GM12878 (cell line): ENCODE data around the gene SLC27A5. TPM values are rescaled to one million over a fixed set of nuclear protein-coding genes. Genes with fewer than 3 reads are reported as not detected.

ENCODE experiments used
- ATAC-seq: fragments of 200-7000 bp; cut with Tn5 transposase; 3 replicates; pipeline ENCODE4 v1.9.1; 2020; ENCODE audit warnings: mild to moderate bottlenecking, moderate library complexity
- BruUV-seq: library from RNA; stranded (reverse); fragments of 400-500 nt; replicated peaks from 2 replicates; lab custom pipeline; 2021; lab: Mats Ljungman, UMichigan
- CTCF ChIA-PET: fragments of 300-600 bp; sonication (Branson Sonifier 250); formaldehyde crosslinking; extraction: SDS; loops from one replicate; lab custom pipeline; 2021; ENCODE audit warnings: inconsistent platforms; lab: Yijun Ruan, JAX
- POLR2A ChIA-PET: fragments of 350-600 bp; formaldehyde crosslinking; extraction: SDS; loops from one replicate; lab custom pipeline; 2021; ENCODE audit warnings: inconsistent platforms; lab: Charles Lee
- RAD21 ChIA-PET: fragments of 300-600 bp; sonication (Branson Sonifier 250); formaldehyde crosslinking; loops from one replicate; lab custom pipeline; 2023; ENCODE audit warnings: antibody characterized with exemption; ENCODE audit not compliant: unreplicated experiment; lab: Charles Lee
- SMC1A ChIA-PET: fragments of 300-600 bp; sonication (Branson Sonifier 250); formaldehyde crosslinking; loops from one replicate; lab custom pipeline; 2023; ENCODE audit not compliant: unreplicated experiment, uncharacterized antibody; lab: Charles Lee
- DNase-seq: peaks from one replicate; pipeline ENCODE4 v3.0.0-alpha.2; 2011; ENCODE audit warnings: low read depth, low spot score
- FAIRE-seq: peaks from 3 replicates; lab custom pipeline; 2011; peaks lifted over from hg19 to GRCh38; lab: Jason Lieb, UNC
- H2AFZ ChIP-seq: 2 replicates; pipeline ENCODE4 v1.6.0; 2011; ENCODE audit warnings: low read depth, low read length, control low read depth; ENCODE audit not compliant: control insufficient read depth
- H3K27ac ChIP-seq: 2 replicates; pipeline ENCODE4 v1.5.1; 2011; ENCODE audit warnings: control low read depth; ENCODE audit not compliant: control insufficient read depth, insufficient read depth
- H3K27me3 ChIP-seq, 2 experiments: replicated peaks in 1 of 2; 2 replicates each; pipeline versions ENCODE4 v1.6.0 to v1.6.1; 2011; ENCODE audit warnings: low read length in 1 of 2; ENCODE audit not compliant: control insufficient read depth in 2 of 2, insufficient read depth in 2 of 2
- H3K36me3 ChIP-seq, 2 experiments: 2 replicates each; pipeline ENCODE4 v1.5.1; 2011; ENCODE audit warnings: low read length in 1 of 2; ENCODE audit not compliant: control insufficient read depth in 2 of 2, insufficient read depth in 2 of 2
- H3K4me1 ChIP-seq: 2 replicates; pipeline ENCODE4 v1.6.1; 2011; ENCODE audit warnings: mild to moderate bottlenecking, low read length, moderate library complexity, mixed read lengths; ENCODE audit not compliant: control insufficient read depth, insufficient read depth
- H3K4me2 ChIP-seq: 2 replicates; pipeline ENCODE4 v1.6.0; 2011; ENCODE audit warnings: control low read depth; ENCODE audit not compliant: control insufficient read depth, insufficient read depth
- H3K4me3 ChIP-seq: fragments of 200-600 bp; sonication (generic); 2 replicates; pipeline ENCODE4 v1.5.1; 2016
- H3K79me2 ChIP-seq: 2 replicates; pipeline ENCODE4 v1.6.0; 2011; ENCODE audit warnings: low read length; ENCODE audit not compliant: control insufficient read depth, insufficient read depth
- H3K9ac ChIP-seq: 2 replicates; pipeline ENCODE4 v1.8.0; 2011; ENCODE audit warnings: low read length, control low read depth, mixed read lengths; ENCODE audit not compliant: control insufficient read depth, insufficient read depth
- H3K9me3 ChIP-seq: replicated peaks from 3 replicates; pipeline ENCODE4 v1.5.1; 2011; ENCODE audit warnings: mild to moderate bottlenecking, low read length; ENCODE audit not compliant: control insufficient read depth, insufficient read depth
- H4K20me1 ChIP-seq: 2 replicates; pipeline ENCODE4 v1.6.0; 2011; ENCODE audit not compliant: control insufficient read depth, insufficient read depth
- BCL11A ChIP-seq: IDR thresholded peaks from 2 replicates; pipeline ENCODE4 v1.6.1; 2011; ENCODE audit warnings: low read depth, low read length
- CTCF ChIP-seq, 3 experiments: IDR thresholded peaks in 2 of 3; conservative IDR thresholded peaks in 1 of 3; 2 replicates each; pipeline ENCODE4 v1.5.1; 2011; ENCODE audit warnings: low read depth in 3 of 3, low read length in 3 of 3, mild to moderate bottlenecking in 3 of 3, control low read depth in 2 of 3, moderate library complexity in 2 of 3, inconsistent platforms in 1 of 3, mixed read lengths in 1 of 3; ENCODE audit not compliant: control insufficient read depth in 2 of 3, insufficient read depth in 1 of 3; ENCODE audit errors: extremely low read depth in 1 of 3
- E2F4 ChIP-seq: IDR thresholded peaks from 2 replicates; pipeline ENCODE4 v1.6.1; 2012; ENCODE audit warnings: low read depth, low read length, improper control_type of control experiment
- EED ChIP-seq: sonication (generic); IDR thresholded peaks from 2 replicates; pipeline ENCODE4 v1.6.1; 2016; ENCODE audit warnings: antibody characterized with exemption, low read depth
- FOXM1 ChIP-seq: IDR thresholded peaks from 2 replicates; pipeline ENCODE4 v1.6.1; 2012; ENCODE audit warnings: low read depth, mild to moderate bottlenecking, inconsistent platforms, low read length, moderate library complexity
- IRF4 ChIP-seq: IDR thresholded peaks from 2 replicates; pipeline ENCODE4 v1.6.1; 2011; ENCODE audit warnings: low read depth, low read length
- MAX ChIP-seq: IDR thresholded peaks from 2 replicates; pipeline ENCODE4 v1.6.1; 2012; ENCODE audit warnings: low read depth, low read length, improper control_type of control experiment
- SUZ12 ChIP-seq: fragments of 200-600 bp; sonication (generic); IDR thresholded peaks from one replicate; pipeline ENCODE4 v1.6.1; 2018; ENCODE audit warnings: antibody characterized with exemption, mild to moderate bottlenecking; ENCODE audit not compliant: unreplicated experiment
- WGBS: methylation state at CpG from one replicate; pipeline ENCODE4 v1.1.6; 2016; ENCODE audit warnings: low lambda C conversion rate; ENCODE audit not compliant: insufficient replicate concordance, insufficient coverage; ENCODE audit errors: missing lambda C conversion rate; 5-methylcytosine and 5-hydroxymethylcytosine counted together
- in situ Hi-C: fragments of 300-500 bp; cut with MboI; formaldehyde crosslinking; loops from 9 replicates; pipeline ENCODE4 v1.14.3; 2018; ENCODE audit warnings: mixed read lengths
- intact Hi-C: fragments of 100-400 bp; cut with micrococcal nuclease; formaldehyde crosslinking; loops from one replicate; pipeline ENCODE4 v1.14.2; 2022; ENCODE audit not compliant: unreplicated experiment
- polyA plus RNA-seq, 11 experiments: library from polyadenylated mRNA; depleted of rRNA in 4 of 11; unstranded in 6 of 11; stranded (reverse) in 5 of 11; fragments of >200 nt; fragmentation: Nextera tagmentation in 4 of 11; fragmentation: Illumina TruSeq in 1 of 11; extraction: Ambion mirVana in 4 of 11; extraction: Trizol in 1 of 11; gene quantifications; 1 replicate in 1 of 11; 2 replicates in 10 of 11; pipeline versions ENCODE4 v1.2.1 to v1.2.3, GENCODE V29; 2011 to 2016; ENCODE audit warnings: inconsistent platforms in 2 of 11, missing spikeins in 2 of 11, low read depth in 1 of 11
- total RNA-seq, 4 experiments: library from RNA; depleted of rRNA in 3 of 4; stranded (reverse); fragments of >200 nt in 3 of 4; fragmentation: Illumina TruSeq in 1 of 4; extraction: Trizol in 1 of 4; gene quantifications; 2 replicates each; pipeline versions ENCODE4 v1.2.1 to v1.2.3, GENCODE V29; 2013 to 2021

SLC27A5 gene
- total and polyA plus RNA-seq, 10 of the 15 experiments (the other 5 are each of a cell fraction or from before 2014, with no cell fraction given) = 21.2 to 127 (median 31.8) TPM

DNA sequence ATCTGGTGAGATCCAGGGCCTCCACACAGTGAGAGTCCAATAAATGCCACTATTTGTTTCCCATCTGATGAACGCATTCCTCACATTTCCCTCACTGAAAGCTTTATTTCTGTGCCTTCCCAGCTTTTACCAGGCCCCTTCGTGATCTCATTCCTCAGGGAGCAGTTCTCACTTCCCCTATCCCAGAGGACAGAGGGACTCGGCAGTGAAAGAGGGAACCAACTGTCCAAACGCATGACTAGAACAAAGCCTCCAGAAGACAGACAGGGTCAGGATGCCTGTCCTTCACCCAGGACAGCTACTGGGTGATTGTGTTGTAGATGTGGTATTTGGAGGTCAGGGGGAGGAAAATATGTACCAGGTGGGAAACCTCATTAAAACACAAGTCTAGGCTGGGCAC is 9.9 kb upstream of the SLC27A5 start:
- H3K9me3 ChIP-seq = no peaks in the 10 kb centered on the region
- H3K27ac ChIP-seq = no peak overlapping the region
- H3K4me1 ChIP-seq = peaks cover 11% of the 10 kb centered on the region
- peaks cover 0 to 2% of the 10 kb centered on the region in 2 experiments; a peak in 2 of 4 replicates for H3K36me3 ChIP-seq
- ChIA-PET POLR2A (interaction anchor here (0.6 to 3.0 kb wide), 9 partner anchors 22 to 215 kb away, joined by 3 to 24 read pairs (median 4); partner anchors contain the start of gene TRIM28), SMC1A (interaction anchor here (0.6 to 3.6 kb wide), 9 partner anchors 11 to 335 kb away, joined by 3 to 43 read pairs (median 7); partner anchors contain the start of genes MZF1, TRIM28 and UBE2M), CTCF (interaction anchor here (0.8 to 4.2 kb wide), 7 partner anchors 23 to 293 kb away, joined by 3 to 67 read pairs (median 21); partner anchors contain the start of genes CHMP2A, TRIM28 and ZNF544), RAD21 (interaction anchor here (0.9 to 4.0 kb wide), 6 partner anchors 23 to 194 kb away, joined by 3 to 50 read pairs (median 14); partner anchors contain the start of genes CHMP2A, TRIM28 and ZSCAN22)
- H3K79me2 ChIP-seq = peaks cover 23% of the 10 kb centered on the region
- intact Hi-C loops = no loop called here
- in situ Hi-C loops = no loop called here
- H3K9ac ChIP-seq = no peak overlapping the region
- no peak overlapping the region for H3K4me3 ChIP-seq
- no peak for FAIRE-seq
- no peak for DNase-seq
- no peaks in the 10 kb centered on the region for H3K27me3 ChIP-seq
- H4K20me1 ChIP-seq = no peaks in the 10 kb centered on the region
- TF ChIP-seq IRF4 = no peak
- TF ChIP-seq BCL11A = no peak
- no peak for TF ChIP-seq MAX
- TF ChIP-seq FOXM1 = no peak
- TF ChIP-seq E2F4 = no peak
- TF ChIP-seq CTCF (IDR thresholded peaks at IDR 0.05 in 2 of 3, conservative IDR thresholded peaks at IDR 0.05 in 1 of 3; ENCODE audit: control insufficient read depth in 2 of 3, extremely low read depth in 1 of 3, insufficient read depth in 1 of 3, low read depth in 3 of 3, low read length in 3 of 3) = no peak
- TF ChIP-seq EED = no peak
- TF ChIP-seq SUZ12 = no peak
- 63% methylated on average over 4 of the region's 4 CpGs for WGBS
- H3K4me2 ChIP-seq = no peak overlapping the region
- no TSS peak for BruUV-seq
- no peak overlapping the region for H2AFZ ChIP-seq
- ATAC-seq = no peak
